ENCODE measurements around the gene SLK. TPM values are rescaled to one million over a fixed set of nuclear protein-coding genes. Genes with fewer than 3 reads are reported as not detected.

SLK gene
- total and polyA plus RNA-seq, 2 of the 4 experiments (the other 2 are of a cell fraction): 8.1 to 21.5 TPM

DNA sequence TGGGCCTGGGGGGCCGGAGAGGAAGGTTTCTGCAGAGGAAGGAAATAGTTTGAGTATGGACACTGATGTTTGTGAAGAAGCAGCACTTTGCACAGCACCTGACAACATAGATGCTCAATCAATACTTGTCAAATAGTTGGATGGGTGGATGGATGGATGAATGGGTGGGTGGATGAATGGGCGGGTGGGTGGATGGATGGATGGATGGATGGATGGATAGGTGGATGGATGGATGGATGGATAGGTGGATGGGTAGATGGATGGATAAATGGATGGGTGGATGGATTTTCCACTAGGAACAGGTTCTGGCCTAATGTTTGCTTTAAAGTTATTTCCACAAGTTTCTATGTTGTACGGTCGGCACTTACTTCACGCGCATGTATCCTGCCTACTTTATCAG, 73.4 kb downstream of the SLK start:
- Histone ChIP-seq H4K5ac (ENCODE audit: low read depth, low read length) (no peak overlapping the region), H3K4me2 (ENCODE audit: low read depth, low read length) (no peak overlapping the region), H3K4me1 (ENCODE audit: control insufficient read depth, insufficient read depth, low read length) (no peaks in the 10 kb centered on the region), H3K36me3 (ENCODE audit: control insufficient read depth, insufficient read depth, low read length) (no peaks in the 10 kb centered on the region), H3K23ac (ENCODE audit: low read depth, low read length) (no peak overlapping the region), H2AK5ac (ENCODE audit: low read depth, low read length) (no peak overlapping the region), H3K4me3 (ENCODE audit: insufficient read depth, low read depth, low read length) (no peak overlapping the region), H2BK120ac (ENCODE audit: low read depth, low read length) (no peak overlapping the region), H3K27ac (ENCODE audit: insufficient read depth, low read length) (no peak overlapping the region), H2AFZ (replicated peaks; ENCODE audit: low read length, poor library complexity) (no peak overlapping the region), H3K9me1 (ENCODE audit: insufficient read depth, low read length) (peaks cover 12% of the 10 kb centered on the region; the same call in 1 of the 2 replicates), H2AK9ac (replicated peaks; ENCODE audit: low read depth, low read length, poor library complexity) (peak overlapping the region; percentile 33), H4K20me1 (ENCODE audit: insufficient read depth, low read length) (no peaks in the 10 kb centered on the region), H3K27me3 (ENCODE audit: control insufficient read depth, insufficient read depth, low read length) (no peaks in the 10 kb centered on the region), H2BK20ac (ENCODE audit: low read depth, low read length) (no peak overlapping the region), H3K18ac (ENCODE audit: low read depth, low read length) (no peak overlapping the region), H3K9me3 (ENCODE audit: control insufficient read depth, insufficient read depth, low read length) (no peaks in the 10 kb centered on the region), H3K9ac (ENCODE audit: low read depth, low read length) (no peak overlapping the region), H4K8ac (ENCODE audit: low read depth in 2 of 2, low read length in 2 of 2) (no peak overlapping the region), H3K56ac (ENCODE audit: extremely low read depth, insufficient read depth, low read length) (no peak overlapping the region), H2BK15ac (ENCODE audit: low read depth, low read length) (no peak overlapping the region), H3K79me1 (ENCODE audit: low read depth in 1 of 2, low read length in 2 of 2) (no peaks in the 10 kb centered on the region), H3K4ac (ENCODE audit: low read depth, low read length) (no peak overlapping the region), H2BK5ac (ENCODE audit: low read depth, low read length, poor library complexity, severe bottlenecking) (no peak overlapping the region), H3K14ac (replicated peaks; ENCODE audit: low read depth, low read length) (no peak overlapping the region), H4K91ac (ENCODE audit: insufficient read depth, low read depth, low read length) (no peak overlapping the region)
- POLR2A ChIA-PET (ENCODE audit: unreplicated experiment): no interaction called here
- DNase-seq: no peak
- WGBS, 2 experiments (ENCODE audit: extremely low coverage in 2 of 2, insufficient read length in 1 of 2): 0% methylated on average over 1 of the region's 6 CpGs; no CpG with 5 or more reads in 1 of the 2 experiments
- BruUV-seq (replicated peaks): no TSS peak
- no peak for ATAC-seq (ENCODE audit: low read depth)
- dilution Hi-C loops (cut with HindIII; ENCODE audit: low sequenced_read_pairs, unreplicated experiment) (no loop called here), in situ Hi-C loops (cut with MboI; ENCODE audit: low sequenced_read_pairs) (loop anchor here (5.0 kb wide), 1 partner anchor 167 kb away; no protein-coding TSS in a partner anchor), intact Hi-C loops (cut with micrococcal nuclease) (loop anchor here (5.0 kb wide), 1 partner anchor 153 kb away; no protein-coding TSS in a partner anchor)
- CTCF ChIA-PET: no interaction called here
- no peak for TF ChIP-seq MAZ (IDR thresholded peaks at IDR 0.05; ENCODE audit: borderline replicate concordance, low read depth, low read length)
- TF ChIP-seq, protein P1, sequence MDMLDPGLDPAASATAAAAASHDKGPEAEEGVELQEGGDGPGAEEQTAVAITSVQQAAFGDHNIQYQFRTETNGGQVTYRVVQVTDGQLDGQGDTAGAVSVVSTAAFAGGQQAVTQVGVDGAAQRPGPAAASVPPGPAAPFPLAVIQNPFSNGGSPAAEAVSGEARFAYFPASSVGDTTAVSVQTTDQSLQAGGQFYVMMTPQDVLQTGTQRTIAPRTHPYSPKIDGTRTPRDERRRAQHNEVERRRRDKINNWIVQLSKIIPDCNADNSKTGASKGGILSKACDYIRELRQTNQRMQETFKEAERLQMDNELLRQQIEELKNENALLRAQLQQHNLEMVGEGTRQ (IDR thresholded peaks at IDR 0.05; ENCODE audit: low read depth, low read length): no peak
- TF ChIP-seq, protein P2, sequence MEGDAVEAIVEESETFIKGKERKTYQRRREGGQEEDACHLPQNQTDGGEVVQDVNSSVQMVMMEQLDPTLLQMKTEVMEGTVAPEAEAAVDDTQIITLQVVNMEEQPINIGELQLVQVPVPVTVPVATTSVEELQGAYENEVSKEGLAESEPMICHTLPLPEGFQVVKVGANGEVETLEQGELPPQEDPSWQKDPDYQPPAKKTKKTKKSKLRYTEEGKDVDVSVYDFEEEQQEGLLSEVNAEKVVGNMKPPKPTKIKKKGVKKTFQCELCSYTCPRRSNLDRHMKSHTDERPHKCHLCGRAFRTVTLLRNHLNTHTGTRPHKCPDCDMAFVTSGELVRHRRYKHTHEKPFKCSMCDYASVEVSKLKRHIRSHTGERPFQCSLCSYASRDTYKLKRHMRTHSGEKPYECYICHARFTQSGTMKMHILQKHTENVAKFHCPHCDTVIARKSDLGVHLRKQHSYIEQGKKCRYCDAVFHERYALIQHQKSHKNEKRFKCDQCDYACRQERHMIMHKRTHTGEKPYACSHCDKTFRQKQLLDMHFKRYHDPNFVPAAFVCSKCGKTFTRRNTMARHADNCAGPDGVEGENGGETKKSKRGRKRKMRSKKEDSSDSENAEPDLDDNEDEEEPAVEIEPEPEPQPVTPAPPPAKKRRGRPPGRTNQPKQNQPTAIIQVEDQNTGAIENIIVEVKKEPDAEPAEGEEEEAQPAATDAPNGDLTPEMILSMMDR (conservative IDR thresholded peaks at IDR 0.05; ENCODE audit: low read depth, low read length): no peak
- TF ChIP-seq BHLHE40 (IDR thresholded peaks at IDR 0.05; ENCODE audit: low read depth, low read length): no peak
- no peak for TF ChIP-seq RFX5 (IDR thresholded peaks at IDR 0.05; ENCODE audit: low read depth, low read length)
- no peak for TF ChIP-seq MAFK (IDR thresholded peaks at IDR 0.05; ENCODE audit: low read depth, low read length)
- no peak for TF ChIP-seq RCOR1 (IDR thresholded peaks at IDR 0.05; ENCODE audit: insufficient replicate concordance, low read length)
- TF ChIP-seq NFE2L2 (IDR thresholded peaks at IDR 0.05; ENCODE audit: low read depth, low read length): no peak
- no peak for TF ChIP-seq SMC3 (IDR thresholded peaks at IDR 0.05; ENCODE audit: low read depth, low read length)
- TF ChIP-seq FOS (IDR thresholded peaks at IDR 0.05; ENCODE audit: low read depth, low read length): no peak
- TF ChIP-seq MXI1 (IDR thresholded peaks at IDR 0.05; ENCODE audit: borderline replicate concordance, low read depth, low read length): no peak
- TF ChIP-seq ELK1 (IDR thresholded peaks at IDR 0.05; ENCODE audit: borderline replicate concordance, low read depth, low read length): no peak
- TF ChIP-seq CEBPB (IDR thresholded peaks at IDR 0.05; ENCODE audit: low read depth, low read length): no peak
- no peak for TF ChIP-seq RAD21 (IDR thresholded peaks at IDR 0.05; ENCODE audit: low read length)
- no peak for TF ChIP-seq POLR2A (IDR thresholded peaks at IDR 0.05; ENCODE audit: low read depth, low read length)
- TF ChIP-seq CHD1 (IDR thresholded peaks at IDR 0.05; ENCODE audit: low read depth, low read length): no peak

Data from IMR-90 (cell line).